Cardiac muscle cell (in vitro differentiated cells and primary cell): Measurements from ENCODE around the gene LIMCH1. TPM values are rescaled to one million over a fixed set of nuclear protein-coding genes. Genes with fewer than 3 reads are reported as not detected.
"Not testable (repeated sequence)": the region's sequence is repeated elsewhere in the genome, so short reads cannot be mapped to it uniquely, and the experiment has no call there.

Source experiments
- DNase-seq, 2 donors: peaks; one replicate each; pipeline versions ENCODE4 v3.0.0 to v3.0.0-alpha.2; 2010 to 2017; ENCODE audit warnings: low read depth in 1 of 2, low spot score in 1 of 2
- H3K27ac ChIP-seq: fragments of 200-600 bp; sonication (generic); 2 replicates; pipeline ENCODE4 v1.5.1; 2016
- H3K27me3 ChIP-seq: fragments of 200-600 bp; sonication (generic); 2 replicates; pipeline ENCODE4 v1.6.0; 2016; ENCODE audit warnings: control low read depth
- H3K36me3 ChIP-seq: fragments of 200-600 bp; sonication (generic); 2 replicates; pipeline ENCODE4 v1.5.1; 2016; ENCODE audit warnings: control low read depth
- H3K4me1 ChIP-seq: fragments of 200-600 bp; sonication (generic); 2 replicates; pipeline ENCODE4 v1.8.1; 2017; ENCODE audit warnings: low read depth, mild to moderate bottlenecking, mixed run types
- H3K4me3 ChIP-seq: fragments of 200-600 bp; sonication (generic); 2 replicates; pipeline ENCODE4 v1.5.1; 2016; ENCODE audit warnings: mild to moderate bottlenecking
- H3K9me3 ChIP-seq: fragments of 200-600 bp; sonication (generic); 2 replicates; pipeline ENCODE4 v1.5.1; 2017; ENCODE audit warnings: low read depth, mild to moderate bottlenecking, control low read depth
- polyA plus RNA-seq: library from polyadenylated mRNA; unstranded; fragments of >200 nt; fragmentation: Nextera tagmentation; extraction: Ambion mirVana; gene quantifications from 2 replicates; pipeline ENCODE4 v1.2.1, GENCODE V29; 2016
- total RNA-seq: library from RNA; depleted of rRNA; stranded (reverse); fragments of >200 nt; gene quantifications from 2 replicates; pipeline ENCODE4 v1.2.3, GENCODE V29; 2016
- TF ChIP-seq, protein P1 (sequence below): IDR thresholded peaks from 2 replicates; pipeline ENCODE4 v1.5.1; 2012; ENCODE audit warnings: low read depth, mild to moderate bottlenecking, low read length

The LIMCH1 gene, protein sequence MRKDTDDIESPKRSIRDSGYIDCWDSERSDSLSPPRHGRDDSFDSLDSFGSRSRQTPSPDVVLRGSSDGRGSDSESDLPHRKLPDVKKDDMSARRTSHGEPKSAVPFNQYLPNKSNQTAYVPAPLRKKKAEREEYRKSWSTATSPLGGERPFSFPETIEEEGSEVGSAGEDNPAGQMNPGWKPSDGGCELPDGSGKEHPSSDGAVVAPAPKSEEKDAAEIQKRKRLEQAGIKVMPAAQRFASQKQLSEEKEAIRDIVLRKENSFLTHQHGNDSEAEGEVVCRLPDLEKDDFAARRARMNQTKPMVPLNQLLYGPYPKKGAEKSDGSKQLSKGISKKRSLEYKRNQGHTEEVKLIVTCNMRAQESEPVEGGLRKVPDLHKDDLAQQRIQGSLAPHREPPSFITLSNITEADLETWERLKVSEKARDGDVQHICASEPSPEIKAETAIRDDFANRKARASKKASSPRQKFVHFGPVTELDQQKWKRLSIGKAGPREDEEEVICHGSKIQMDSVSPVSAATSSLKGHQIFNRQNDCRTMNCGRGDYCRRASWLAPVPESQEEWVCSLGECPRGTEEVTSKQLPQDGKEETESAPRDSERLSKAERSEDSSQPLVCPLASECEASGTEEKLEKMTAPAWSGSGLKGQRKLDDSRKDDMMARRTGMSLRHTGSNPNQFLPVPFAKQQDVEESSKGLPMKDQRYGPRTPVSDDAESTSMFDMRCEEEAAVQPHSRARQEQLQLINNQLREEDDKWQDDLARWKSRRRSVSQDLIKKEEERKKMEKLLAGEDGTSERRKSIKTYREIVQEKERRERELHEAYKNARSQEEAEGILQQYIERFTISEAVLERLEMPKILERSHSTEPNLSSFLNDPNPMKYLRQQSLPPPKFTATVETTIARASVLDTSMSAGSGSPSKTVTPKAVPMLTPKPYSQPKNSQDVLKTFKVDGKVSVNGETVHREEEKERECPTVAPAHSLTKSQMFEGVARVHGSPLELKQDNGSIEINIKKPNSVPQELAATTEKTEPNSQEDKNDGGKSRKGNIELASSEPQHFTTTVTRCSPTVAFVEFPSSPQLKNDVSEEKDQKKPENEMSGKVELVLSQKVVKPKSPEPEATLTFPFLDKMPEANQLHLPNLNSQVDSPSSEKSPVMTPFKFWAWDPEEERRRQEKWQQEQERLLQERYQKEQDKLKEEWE (N-terminal part only)
- total RNA-seq (2.8 and 5.0 TPM in 2 replicates), polyA plus RNA-seq (1.7 and 4.5 TPM in 2 replicates)

DNA sequence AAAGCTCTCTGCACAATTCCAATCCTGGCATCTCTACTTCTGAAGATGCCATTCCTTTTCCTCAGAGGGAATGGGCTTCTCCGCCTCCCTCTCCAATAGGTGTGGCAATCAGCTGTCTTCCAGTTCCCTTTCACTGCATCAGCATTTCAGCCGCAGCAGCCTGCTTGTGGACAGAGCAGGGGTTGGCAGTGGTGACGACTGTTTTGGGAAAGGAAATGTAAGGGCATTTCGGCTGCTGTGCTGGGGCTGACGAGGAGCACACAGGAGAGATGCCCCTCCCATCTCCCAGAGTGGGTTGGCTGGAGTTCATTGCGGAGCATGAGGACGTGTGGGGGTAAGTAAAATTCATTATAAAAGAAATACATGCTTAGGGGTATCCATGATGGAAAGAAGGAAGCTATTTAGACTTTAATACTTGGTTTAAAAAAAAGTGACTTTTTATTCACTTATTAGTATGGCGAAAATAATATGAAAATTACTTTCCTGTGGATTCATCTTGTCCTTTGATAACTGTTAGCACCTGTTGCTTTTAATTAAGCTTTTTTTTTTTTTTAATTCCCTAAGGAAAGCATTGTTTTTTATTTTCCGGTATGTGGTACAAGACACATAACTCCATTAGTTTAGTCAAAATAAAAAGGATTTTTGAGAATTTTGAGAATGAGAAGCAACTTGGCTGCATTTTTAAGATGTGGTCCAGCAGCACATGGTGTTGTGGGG, at the start of gene LIMCH1:
LIMCH1 (plus strand) TSS at position 141 of the 717 bp plus-strand sequence. CDS start 67,839 bp downstream, outside the sequence.
- Histone ChIP-seq H3K4me3 (no peak within 1 kb of the TSS), H3K4me1 (no peaks in the 10 kb centered on the region), H3K27me3 (peaks cover 39% of the 10 kb centered on the region), H3K36me3 (no peaks in the 10 kb centered on the region), H3K9me3 (no peaks in the 10 kb centered on the region), H3K27ac (no peak within 1 kb of the TSS)
- TF ChIP-seq, protein P1, sequence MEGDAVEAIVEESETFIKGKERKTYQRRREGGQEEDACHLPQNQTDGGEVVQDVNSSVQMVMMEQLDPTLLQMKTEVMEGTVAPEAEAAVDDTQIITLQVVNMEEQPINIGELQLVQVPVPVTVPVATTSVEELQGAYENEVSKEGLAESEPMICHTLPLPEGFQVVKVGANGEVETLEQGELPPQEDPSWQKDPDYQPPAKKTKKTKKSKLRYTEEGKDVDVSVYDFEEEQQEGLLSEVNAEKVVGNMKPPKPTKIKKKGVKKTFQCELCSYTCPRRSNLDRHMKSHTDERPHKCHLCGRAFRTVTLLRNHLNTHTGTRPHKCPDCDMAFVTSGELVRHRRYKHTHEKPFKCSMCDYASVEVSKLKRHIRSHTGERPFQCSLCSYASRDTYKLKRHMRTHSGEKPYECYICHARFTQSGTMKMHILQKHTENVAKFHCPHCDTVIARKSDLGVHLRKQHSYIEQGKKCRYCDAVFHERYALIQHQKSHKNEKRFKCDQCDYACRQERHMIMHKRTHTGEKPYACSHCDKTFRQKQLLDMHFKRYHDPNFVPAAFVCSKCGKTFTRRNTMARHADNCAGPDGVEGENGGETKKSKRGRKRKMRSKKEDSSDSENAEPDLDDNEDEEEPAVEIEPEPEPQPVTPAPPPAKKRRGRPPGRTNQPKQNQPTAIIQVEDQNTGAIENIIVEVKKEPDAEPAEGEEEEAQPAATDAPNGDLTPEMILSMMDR = no peak
- peak in 1 of 2 donors; percentile 10 for DNase-seq

DNA sequence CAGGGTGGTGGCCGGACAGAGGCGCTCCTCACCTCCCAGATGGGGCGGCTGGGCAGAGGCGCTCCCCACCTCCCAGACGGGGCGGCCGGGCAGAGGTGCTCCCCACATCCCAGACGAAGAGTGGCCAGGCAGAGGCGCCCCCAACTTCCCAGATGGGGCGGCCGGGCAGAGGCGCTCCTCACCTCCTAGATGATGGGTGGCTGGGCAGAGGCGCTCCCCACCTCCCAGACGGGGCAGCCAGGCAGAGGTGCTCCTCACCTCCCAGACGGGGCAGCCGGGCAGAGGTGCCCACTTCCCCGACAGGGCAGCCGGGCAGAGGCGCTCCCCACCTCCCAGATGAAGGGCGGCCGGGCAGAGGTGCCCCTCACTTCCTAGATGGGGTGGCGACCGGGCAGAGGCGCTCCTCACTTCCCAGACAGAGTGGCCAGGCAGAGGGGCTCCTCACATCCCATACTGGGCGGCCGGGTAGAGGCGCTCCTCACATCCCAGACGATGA, 46.8 kb upstream of the LIMCH1 start:
- H3K4me3 ChIP-seq, H3K36me3 ChIP-seq, H3K27ac ChIP-seq, H3K9me3 ChIP-seq, H3K27me3 ChIP-seq, DNase-seq, H3K4me1 ChIP-seq: not testable (repeated sequence)

DNA sequence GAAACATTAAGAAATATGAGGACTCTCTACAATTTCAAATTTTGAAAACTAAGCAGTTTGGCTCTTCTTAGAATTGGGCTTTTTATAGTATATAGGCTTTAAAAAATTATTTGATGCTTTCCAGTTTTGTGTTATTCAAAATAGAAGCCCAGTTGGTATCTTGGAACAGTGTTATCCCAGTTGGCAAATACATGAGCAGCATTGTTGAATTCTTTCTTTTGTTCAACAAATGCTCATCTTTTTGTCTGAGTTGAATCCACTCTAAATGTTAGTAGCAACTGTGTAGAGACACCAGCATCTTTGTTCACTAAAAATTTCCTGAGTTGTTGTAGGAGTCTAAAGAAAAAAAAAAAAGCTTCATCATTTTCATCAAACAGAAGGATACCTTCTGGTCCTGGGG, 41.0 kb upstream of the LIMCH1 start:
- Histone ChIP-seq H3K4me3 (no peak overlapping the region), H3K27me3 (peaks cover 10% of the 10 kb centered on the region), H3K27ac (no peak overlapping the region), H3K9me3 (no peaks in the 10 kb centered on the region), H3K36me3 (no peaks in the 10 kb centered on the region), H3K4me1 (no peaks in the 10 kb centered on the region)
- TF ChIP-seq, protein P1 = no peak
- DNase-seq = no peak

DNA sequence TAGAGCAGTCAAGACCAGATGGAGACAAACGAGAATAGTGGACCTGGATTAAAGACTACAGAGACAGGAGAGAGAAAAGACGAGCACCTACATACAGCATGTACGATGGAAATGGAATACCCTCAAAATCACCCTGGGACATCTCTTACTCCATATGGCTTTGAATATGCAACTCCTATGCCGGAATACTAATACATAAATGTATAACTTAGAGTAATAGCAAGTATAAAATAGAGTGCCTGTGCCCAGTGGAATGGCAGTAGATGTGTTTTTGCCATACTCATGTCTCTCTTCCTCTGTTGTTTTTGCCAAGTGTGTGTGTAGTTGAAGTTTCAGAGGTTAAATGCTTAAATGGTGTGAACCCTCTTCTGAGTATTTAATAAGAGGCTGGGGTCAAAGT, 39.8 kb upstream of the LIMCH1 start:
- Histone ChIP-seq H3K36me3 (no peaks in the 10 kb centered on the region), H3K9me3 (no peaks in the 10 kb centered on the region), H3K4me3 (no peak overlapping the region), H3K27ac (no peak overlapping the region), H3K27me3 (peaks cover 10% of the 10 kb centered on the region), H3K4me1 (no peaks in the 10 kb centered on the region)
- DNase-seq = no peak
- TF ChIP-seq, protein P1 = no peak

DNA sequence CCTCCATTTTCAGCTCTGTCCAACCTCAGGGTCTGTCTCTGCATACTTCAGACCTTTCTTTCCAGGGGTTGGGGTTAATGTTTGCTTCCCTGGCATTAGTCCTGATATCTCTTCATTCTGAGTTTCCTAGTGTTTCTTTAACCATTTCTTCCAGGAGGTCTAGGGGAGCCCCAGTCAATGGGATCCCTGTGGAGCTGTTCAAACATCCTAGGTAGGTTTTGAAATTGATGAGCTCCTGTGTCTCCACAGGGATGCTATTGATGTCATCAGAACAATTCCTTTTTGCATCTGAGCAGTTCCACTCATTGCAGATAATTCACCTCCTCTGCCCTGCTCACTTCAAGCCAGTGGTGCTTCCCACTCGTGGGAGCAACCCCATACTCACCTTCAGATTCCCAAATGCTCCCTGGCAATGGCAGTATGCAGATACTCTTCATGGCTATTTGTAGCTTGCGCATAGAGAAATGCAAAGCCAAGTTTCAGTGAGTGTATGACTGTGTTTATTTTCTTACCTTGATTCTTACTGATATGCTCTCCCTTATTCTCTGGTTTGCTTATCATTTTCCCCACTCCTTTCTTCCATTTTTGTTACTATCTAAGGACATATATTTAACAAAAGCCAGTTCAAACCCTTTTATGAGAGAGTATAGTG, 33.7 kb upstream of the LIMCH1 start:
- H3K36me3 ChIP-seq = no peaks in the 10 kb centered on the region
- H3K4me1 ChIP-seq = no peaks in the 10 kb centered on the region
- H3K27ac ChIP-seq = no peak overlapping the region
- no peak for DNase-seq
- TF ChIP-seq, protein P1 = no peak
- H3K9me3 ChIP-seq = no peaks in the 10 kb centered on the region
- H3K4me3 ChIP-seq = no peak overlapping the region
- H3K27me3 ChIP-seq = no peaks in the 10 kb centered on the region
